Stimulated activated naive CD4-positive, alpha-beta T cell (primary cell): ENCODE measurements around the gene DLGAP1.

Experiments used
- DNase-seq, 6 experiments: peaks; one replicate each; lab custom pipeline; 2025; lab: John Stamatoyannopoulos, UW

DLGAP1 gene

DNA sequence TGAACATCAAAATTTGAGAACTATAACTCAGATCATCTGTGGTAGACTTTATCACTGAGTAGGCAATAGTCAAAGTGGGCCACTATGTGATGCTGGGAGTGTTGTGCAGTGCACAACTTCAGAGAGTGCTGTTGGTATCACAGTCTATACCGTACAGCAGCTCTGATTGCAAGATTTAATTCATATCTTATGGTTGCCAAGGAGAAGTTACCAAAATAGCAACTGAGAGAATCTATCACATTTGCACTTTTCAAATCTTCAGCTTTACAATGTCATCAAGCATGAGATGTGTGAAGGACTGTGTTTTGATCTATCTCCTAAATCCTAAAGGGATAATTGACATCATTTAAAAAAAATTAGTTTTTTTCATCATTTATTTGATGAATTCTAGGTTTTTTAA is 216.1 kb downstream of the DLGAP1 start:
- DNase-seq, result no peak

DNA sequence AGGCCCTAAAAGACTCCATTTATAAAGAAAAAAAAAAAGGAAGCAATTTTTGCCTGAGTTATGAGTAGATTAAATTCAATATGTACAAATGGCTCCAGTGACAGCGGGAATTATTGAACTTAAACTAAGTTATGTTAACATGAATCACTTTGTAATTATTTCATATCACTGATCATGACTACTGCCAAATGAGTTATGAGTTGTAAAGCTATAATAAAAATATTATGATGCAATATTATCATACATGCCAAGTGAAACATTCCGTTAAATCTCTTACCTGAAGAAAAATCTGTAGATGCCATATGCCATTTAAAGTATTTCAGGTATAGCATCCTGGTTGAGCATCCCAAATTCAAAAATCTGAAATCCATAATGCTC is 217.5 kb downstream of the DLGAP1 start:
- no peak for DNase-seq

DNA sequence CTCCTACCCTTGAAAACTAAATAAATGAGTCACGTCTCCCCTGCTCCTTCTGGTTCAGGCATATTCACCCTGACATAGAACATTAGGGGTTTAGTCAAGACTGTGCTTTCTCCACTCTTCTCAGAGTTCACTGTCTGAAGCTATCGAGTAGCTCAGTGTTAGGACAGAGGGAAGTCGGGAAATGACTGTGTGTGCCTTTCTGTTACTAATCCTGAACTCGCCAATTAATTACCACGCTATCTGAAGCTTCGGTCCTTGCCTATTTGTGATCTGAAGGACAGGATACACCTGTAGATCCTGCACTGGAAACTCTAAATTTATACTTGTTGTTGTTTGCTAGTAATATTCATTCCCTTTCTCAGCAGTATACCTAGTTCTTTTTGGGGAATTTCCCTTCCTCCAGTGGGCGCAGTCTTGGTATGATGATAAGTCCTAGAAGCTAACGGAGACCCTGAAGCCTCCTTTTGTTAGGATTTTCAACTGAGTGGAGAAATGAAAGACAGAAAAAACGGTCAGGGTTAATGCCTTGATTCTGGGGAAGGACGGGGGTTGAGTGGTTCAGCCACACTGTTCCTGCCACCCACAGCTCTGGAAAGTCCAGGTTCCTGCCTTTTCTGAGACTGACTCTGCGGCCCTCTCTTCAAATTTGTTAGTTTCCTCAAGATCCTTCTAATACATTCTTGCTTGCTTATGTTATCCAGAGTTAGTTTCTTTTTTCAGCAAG is 218.0 kb downstream of the DLGAP1 start:
- no peak for DNase-seq

DNA sequence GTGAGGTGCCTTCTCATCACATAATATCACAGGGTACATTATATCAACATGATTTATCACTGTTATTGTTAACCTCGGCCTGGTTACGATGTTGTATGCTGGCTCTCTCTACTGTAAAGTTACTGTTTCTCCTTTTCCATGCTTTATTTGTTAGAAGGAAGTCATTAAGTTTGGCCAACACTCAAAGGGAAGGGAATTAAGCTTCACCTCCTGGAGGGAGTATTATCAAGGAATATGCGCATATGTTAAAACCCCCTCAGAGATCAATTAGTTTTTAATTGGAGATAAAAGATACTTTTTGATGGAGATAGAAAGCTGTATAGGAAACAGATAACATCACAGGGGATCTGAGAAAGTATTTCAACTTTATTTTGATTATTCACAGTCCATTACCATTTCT is 221.6 kb downstream of the DLGAP1 start:
- DNase-seq, result no peak

DNA sequence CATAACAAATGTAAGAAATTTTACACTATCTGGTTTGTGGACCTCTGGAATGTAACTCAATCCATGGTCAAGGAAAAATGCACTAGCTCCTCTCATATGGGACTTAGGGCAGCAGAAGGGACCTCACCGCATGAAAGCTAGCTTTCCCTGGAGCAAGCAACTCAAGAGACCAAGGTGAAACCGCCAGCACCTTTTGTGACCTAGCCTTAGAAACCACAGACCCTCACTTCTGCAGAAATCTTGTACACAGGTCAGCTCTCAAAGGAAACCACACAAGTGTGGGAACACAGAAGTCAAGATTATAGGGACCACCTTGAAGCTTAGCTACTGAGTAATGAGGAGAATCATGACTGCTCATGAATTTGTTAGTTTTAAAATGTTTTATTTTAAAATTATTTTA is 222.5 kb downstream of the DLGAP1 start:
- DNase-seq, result no peak

DNA sequence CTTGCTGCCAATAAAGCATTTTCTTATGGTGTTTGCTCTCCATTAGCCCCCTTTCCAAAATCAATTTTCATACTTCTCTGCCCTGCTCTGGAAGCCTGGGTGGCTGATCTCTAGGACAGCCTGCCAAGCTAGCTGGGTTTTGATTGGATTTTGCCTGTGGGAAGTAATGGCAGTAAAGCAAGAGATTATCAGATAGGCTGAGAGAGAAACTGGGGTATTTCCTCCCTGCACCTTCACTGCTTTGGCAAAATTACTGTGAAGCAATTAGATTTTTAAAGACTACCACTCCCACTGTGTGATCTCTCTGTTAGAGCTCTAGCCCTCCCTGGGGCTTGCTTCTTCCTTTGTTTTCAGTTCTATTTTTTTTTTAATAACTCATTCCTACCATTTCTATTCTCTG is 223.8 kb downstream of the DLGAP1 start:
- no peak for DNase-seq

DNA sequence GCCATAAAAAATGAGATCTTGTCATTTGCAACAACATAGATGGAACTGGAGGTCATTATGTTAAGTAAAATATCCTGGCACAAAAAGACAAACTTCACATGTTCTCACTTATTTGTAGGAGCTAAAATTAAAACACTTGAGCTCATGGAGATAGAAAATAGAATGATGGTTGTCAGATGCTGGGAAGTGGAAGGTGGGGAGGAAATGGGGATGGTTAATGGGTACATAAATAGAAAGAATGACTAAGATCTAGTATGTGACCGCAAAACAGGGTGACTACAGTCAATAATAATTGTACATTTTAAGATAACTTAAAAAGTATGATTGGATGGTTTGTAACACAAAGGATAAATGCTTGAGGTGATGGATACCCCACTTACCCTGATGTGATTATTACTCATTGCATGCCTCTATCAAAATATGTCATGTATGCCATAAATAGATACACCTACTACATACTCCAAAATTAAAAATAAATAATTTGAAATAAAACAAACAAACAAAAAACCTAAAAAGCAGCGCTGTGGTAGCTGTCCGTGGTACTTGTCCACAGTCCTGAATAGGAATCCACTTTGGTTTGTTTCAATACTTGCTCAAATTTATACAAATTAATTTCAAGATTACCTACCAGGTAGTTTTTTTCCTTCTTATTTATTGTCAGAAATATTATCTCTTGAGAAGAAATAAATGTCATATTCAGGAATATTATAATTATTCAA is 224.5 kb downstream of the DLGAP1 start:
- no peak for DNase-seq

DNA sequence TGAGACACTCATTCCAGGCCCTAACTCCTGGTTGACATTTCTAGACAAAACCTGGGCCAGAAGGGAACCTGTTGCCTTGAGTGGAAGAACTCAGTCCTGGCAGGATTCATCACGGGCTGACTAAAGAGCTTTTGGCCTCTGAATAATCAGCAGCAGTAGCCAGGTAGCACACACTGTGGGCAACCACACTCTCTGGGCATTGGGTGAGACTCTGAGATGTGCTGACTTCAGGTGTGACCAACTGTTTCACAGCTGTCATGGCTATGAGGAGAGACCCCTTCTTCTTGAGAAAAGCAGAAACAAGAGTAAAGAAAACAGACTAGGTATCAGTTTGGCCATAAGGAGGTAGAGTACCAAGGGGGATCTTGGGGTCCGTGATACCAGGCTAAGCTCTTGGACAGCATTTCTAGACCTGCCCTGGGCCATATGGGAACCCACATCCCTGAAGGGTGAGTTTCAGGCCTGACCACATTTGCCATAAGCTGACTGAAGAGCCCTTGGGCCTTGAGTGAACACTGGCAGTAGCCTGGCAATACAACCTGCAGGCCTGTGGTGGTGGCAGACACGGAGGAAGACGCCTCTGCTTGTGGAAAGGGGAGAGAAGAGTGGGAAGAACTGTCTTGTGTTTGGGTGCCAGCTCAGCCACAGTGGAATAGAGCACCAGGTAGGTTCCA is 230.9 kb downstream of the DLGAP1 start:
- DNase-seq, result no peak

DNA sequence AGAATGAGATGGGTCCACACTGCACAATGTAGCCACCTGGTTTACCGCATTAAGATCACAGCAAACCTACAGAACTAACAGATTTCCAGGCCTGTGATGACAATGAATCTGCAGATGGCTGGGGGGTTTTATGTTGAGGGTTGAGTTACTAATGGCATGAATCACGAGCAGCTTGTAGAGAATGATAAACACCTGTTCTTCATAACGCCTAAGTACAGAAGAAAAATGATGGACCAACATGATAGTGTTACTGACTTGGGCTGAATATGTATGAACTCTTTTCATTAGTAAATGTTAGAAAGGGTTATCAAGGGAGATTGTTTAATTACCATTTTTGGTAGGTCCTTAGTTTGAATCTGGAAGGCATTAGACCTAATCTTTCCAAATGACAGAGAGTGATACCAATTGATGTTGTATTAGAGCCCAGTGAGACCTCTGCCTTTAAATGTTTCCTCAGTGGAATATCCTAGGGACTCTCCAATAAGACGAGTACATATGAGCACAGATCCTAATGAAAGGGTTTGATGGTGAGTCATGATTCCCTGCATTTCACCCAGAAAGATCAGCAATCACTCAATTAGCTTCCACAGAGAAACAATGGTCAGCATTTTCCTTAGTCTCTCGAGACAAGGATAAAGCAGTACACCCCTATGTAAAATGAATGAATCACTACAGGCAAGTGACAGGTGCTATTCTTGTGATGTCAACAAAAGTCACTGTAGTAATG is 243.8 kb downstream of the DLGAP1 start:
- DNase-seq, result no peak

DNA sequence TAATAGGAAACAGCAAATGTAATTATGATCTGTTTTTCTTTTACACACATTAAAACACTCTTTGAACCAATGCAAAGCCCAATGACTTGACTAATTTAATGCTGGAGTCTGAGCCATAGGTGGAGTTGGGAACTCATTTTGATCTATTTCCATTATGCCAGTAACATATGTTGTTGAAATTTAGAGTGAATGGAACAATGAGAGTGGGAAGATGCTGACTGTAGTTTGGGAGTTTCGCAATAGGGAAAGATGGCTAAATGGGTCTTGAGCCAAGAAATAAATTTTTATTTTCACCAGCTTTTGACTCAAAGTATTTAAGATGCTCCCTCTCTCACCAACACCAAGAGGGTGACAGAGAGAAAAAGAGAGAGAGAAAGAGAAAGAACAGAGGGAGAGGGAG is 246.7 kb downstream of the DLGAP1 start:
- no peak for DNase-seq

DNA sequence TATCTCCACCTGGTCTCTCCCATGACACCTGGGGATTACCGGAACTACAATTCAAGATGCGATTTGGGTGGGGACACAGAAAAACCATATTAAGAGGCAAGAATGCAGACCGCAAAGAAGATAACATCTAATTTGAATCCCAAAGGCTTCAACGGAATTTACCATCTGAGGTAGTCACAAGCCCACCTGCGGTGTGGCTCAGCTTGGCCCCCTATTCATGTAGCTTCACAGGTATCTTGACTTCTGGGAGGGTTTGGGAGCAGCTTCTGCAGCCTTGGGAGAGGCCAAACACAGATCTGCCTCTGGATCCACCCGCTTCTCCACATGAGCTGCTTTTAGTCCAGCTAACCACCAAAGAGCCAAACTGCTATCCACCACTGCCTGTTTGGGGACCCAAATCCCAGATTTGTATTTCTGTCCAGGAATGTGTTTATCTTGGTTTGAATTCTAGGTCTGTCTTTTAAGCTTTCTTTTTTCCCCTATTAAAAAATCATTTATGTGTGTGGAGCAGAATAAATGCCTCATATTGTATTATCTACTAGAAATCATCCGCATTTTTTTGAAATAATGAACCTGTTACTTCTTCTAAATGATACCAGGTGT is 247.6 kb downstream of the DLGAP1 start:
- DNase-seq, result no peak

DNA sequence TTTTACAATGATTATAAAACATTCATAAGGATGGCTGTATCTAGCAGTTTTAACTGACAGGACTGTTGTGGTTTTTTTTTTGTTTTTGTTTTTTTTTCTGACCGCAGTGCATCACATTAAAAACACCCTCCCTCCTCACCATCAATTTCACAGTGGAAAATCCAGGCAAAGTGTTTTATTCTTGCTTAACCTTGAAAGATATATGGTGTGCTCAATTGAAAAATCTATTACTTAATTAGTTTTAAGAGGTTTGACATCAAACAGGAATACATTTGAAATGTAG is 250.7 kb downstream of the DLGAP1 start:
- DNase-seq, result no peak

DNA sequence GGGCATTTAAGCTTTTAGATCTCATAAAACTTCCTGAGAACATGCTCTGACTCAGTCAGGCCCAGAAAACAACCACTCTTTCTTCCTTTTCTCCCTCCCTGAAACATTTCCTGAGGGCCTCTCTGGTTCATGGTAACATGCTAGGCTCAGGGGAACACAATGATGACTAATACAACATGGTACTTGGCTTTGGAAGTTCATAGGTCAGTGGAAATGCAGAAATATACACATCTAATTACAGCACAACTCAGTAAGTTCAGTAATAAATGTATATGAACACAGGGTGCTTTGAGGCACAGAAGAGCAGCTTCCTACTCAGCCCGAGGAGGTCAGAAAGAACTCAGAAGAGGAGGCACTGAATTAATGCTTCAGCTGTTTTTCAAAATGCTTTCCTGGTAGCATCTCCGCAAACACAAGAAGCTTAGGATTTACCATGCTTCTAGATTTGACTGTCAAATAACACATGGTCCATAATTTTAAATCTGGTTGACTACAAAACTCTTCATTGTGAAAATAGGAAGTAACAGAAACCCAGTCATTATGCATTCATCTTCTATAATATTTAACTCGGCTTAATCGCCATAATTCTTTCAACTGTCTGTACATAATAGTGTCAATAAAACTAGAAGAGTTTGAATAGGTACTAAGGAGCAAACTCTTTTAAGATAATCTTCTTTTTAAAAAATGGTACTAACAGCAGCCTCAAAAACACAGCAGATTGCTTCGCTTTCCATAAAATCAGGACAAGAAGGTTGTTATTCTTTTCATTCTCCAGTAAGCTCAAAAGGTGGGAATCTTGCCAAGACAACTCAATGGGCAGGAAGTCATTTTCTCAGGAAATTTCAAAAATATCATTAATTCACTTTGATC is 251.3 kb downstream of the DLGAP1 start:
- no peak for DNase-seq

DNA sequence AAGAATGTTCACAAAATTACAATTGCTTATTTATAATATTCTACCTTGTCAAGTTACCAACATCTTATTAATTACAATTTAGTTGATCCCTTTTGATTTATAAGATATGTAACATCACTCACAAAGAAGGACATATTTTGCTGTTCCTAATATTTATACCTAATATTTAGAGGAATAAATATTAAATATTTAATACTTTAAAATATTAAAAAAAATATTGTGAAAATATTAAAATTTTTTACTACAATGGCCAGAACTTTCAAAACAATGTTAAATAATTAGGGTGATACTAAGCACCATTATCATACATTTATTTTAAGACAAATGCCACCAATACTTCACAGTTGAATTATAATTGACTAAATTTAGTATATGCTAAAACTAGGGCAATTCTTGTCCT is 254.7 kb downstream of the DLGAP1 start:
- DNase-seq, result no peak

DNA sequence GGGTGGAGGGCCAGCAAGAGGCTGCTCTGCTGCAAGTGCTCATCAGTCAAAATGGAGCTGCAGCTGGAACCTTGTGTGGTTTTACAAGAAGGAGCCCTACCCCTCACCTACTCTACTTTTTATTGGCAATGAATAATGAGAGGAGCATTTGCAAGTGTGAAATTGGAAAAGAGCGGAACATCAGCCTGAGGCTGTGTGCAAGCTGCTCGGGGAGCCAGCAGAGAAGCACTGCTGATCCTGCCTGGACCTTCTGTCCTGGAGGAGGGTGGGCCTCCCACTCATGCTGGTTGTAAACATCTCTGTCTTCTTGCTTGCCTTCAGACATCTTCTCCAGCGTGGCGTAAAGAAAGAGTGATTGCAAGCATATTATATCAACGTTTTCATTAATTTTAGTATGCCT is 256.2 kb downstream of the DLGAP1 start:
- DNase-seq, result no peak

DNA sequence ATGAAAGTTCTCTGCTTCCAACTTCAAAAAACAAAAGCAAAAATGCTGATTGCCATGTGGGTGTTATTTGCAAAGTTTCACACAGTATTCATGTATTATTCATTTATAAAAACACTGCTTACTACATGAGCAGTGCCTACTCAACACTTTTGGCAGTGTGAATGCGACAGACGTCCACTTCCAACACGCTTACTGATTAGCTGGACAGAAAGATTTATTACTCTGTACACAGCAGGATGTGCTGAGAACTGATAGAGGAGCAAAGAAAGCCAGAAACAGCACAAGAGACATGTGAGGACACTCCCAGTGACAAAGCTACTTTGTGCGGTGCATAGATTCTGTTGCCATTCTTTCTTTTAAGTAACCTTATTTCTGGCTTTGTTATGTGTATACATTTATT is 258.8 kb downstream of the DLGAP1 start:
- DNase-seq, result no peak

DNA sequence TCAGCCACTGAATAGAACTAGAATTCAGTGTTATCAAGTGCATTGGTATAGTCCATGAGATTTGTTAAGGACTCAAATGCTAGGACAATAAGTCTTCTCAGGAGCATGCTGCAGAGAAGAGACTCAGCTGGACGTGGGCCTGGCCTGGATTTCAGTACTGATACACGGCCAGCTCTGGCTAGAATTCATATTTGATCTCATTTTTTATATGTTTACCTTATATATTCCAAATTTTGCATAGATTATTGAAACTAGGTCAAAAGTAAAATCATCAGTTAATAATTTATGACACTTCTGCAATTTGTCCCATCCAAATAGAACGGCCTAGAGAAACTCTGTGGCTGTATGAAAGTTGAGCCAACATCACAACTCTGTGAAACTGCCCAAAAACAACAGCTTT is 262.0 kb downstream of the DLGAP1 start:
- no peak for DNase-seq

DNA sequence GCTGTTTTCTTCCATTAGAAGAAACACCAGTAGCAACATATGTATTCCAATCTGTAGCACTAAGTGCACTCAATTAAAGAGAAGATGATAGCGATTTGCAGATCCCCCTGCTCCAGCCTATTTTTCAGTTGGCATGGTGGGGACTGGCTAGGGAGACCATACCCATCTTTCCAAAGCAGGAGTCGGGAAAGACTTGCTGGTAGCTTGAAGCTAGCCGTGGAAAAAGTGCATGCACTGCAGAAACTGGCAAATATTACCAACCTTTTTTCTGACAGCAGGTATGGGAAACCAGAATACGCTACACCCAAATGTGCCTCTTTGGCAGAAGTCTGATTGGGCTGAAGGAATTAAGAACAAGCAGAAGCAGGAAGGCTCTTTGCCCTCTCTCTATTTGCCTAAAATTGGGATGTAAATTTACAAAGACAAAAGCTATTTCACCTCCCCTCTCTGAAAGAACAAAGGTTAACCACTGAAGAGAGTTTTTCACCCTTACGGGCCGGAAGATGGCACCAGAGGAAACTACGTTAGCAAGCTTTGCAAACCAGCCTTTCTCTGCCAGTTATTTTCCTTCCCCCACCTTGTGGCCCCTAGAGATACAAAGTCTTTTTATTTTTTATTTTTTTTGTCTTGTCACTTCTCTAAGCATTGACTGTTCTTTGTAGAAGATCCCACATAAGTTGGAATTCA is 273.1 kb downstream of the DLGAP1 start:
- no peak for DNase-seq

DNA sequence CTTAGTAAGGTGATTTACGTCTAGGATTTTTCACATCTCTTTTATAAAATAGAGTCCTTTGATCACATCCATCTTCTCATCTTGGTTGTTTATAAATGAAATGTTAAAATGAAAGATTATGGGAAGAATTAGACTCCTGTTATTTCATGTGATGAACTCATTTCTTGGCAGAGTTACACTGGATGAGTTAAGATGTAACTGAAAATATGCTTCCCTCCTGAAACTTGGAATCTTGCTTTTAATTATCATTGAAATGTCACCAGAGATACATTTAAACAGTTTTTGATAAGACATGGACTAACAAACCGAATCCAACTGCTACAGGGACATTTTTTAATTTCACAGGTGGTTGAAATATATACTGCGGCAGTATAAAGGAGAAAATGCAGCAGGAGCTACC is 274.0 kb downstream of the DLGAP1 start:
- DNase-seq, result no peak

DNA sequence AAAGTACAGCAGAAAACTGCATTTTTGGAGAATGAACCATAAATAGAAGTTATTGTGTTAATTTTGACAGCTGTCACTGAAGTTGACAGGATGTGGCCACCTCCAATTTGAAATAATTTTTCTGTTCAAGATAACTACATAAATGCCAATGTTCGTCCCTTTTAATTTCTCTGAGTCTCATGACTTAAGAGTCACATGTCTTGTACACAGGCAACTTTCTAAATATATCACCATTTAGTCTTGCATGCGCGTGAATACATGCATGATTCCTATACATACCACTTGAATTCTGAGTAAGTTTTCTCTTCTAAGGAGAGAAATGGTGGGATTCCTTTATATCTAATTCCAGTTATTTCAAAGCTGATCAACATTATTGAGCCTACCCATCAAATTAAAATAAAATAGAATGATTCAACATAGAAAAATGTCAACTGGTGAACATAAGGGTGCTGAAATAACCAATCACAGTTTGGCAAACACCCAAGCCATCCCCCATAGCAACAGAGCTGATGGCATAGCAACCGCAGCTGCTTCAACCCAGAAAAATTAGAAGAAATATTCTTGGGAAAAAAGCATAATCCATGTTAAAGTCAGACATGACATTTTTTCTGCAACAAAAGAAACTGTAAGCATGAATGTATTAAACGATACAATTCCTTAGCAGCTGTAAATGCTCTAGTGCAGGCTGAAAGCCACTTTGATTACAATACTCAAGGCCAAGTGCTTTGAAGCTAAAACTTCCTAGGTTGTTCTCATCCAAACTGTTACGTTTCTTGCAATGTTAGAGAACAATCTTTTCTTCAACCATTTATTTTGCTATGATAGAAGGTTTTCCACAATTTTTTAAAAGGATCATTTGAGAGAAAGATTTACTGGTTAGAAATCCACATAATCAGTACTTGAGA is 282.7 kb downstream of the DLGAP1 start:
- no peak for DNase-seq
